Psoas muscle (tissue), 8 donors: ENCODE measurements around the gene SNAPC4. TPM values are rescaled to one million over a fixed set of nuclear protein-coding genes. Genes with fewer than 3 reads are reported as not detected.

Source experiments
- ATAC-seq, 4 donors: fragments of 200-7000 bp; cut with Tn5 transposase; one replicate each; pipeline ENCODE4 v1.9.1; 2020; ENCODE audit warnings: moderate library complexity in 3 of 4, mild to moderate bottlenecking in 2 of 4
- DNase-seq, 2 donors: peaks; one replicate each; pipeline ENCODE4 v3.0.0-alpha.2; 2020
- H3K27ac ChIP-seq: fragments of 200-600 bp; one replicate; pipeline ENCODE4 v1.8.0; 2022
- H3K27me3 ChIP-seq, 3 donors: fragments of 200-600 bp in 1 of 3; one replicate each; pipeline versions ENCODE4 v1.6.1 to v1.8.0; 2013 to 2022; ENCODE audit warnings: low read length in 2 of 3, mild to moderate bottlenecking in 2 of 3, moderate library complexity in 1 of 3; ENCODE audit not compliant: insufficient read depth in 3 of 3
- H3K36me3 ChIP-seq, 2 donors: fragments of 200-600 bp in 1 of 2; one replicate each; pipeline versions ENCODE4 v1.6.1 to v1.8.0; 2013 to 2022; ENCODE audit warnings: low read depth in 1 of 2, mild to moderate bottlenecking in 1 of 2, moderate library complexity in 1 of 2; ENCODE audit not compliant: insufficient read depth in 1 of 2
- H3K4me1 ChIP-seq: fragments of 200-600 bp; one replicate; pipeline ENCODE4 v1.8.0; 2022
- H3K4me3 ChIP-seq: fragments of 200-600 bp; one replicate; pipeline ENCODE4 v1.8.0; 2022; ENCODE audit warnings: mild to moderate bottlenecking
- H3K9me3 ChIP-seq: fragments of 200-600 bp; one replicate; pipeline ENCODE4 v1.8.0; 2022
- CTCF ChIP-seq: fragments of 200-600 bp; IDR thresholded peaks from one replicate; pipeline ENCODE4 v1.8.0; 2022; ENCODE audit warnings: antibody characterized with exemption
- WGBS, 3 donors: extraction: QIAGEN DNeasy Blood & Tissue Kit; methylation state at CpG; one replicate each; pipeline versions ENCODE4 v1.1.6 to v1.1.7; 2013; 5-methylcytosine and 5-hydroxymethylcytosine counted together
- intact Hi-C, 2 donors: fragments of 100-400 bp; cut with DNase I; formaldehyde crosslinking; loops; one replicate each; pipeline versions ENCODE4 v1.11.0 to v1.14.2; 2022
- polyA plus RNA-seq, 3 donors: library from polyadenylated mRNA; stranded (reverse); fragments of 200-250 nt; gene quantifications; one replicate each; pipeline ENCODE4 v1.2.3, GENCODE V29; 2013
- total RNA-seq, 4 donors: library from RNA; stranded (reverse); fragmentation: NEBNext Ultra II Directional in 2 of 4; extraction: Animal tissue kit (Norgen Biotek cat#: 25700) in 2 of 4; gene quantifications; one replicate each; pipeline versions ENCODE4 v1.2.1 to v1.2.4, GENCODE V29; 2021 to 2023
- donor health status: healthy with polysubstance abuse.
- donor health status: DM: no; HTN: no; CAD: no; lungs with moderate emphysema.
- donor health status: Bipolar disorder and iron deficiency.
- donor health status: healthy.
- donor health status: DM: yes; HTN: yes; CAD: no.
- donor health status: DM: no; HTN: no; CAD: no.
- donor health status: DM: no; HTN: no; CAD: no.
- donor health status: DM: yes; HTN: yes; CAD: no.

The SNAPC4 gene
- total and polyA plus RNA-seq, 7 donors = 3.1 to 6.5 (median 4.6) TPM

DNA sequence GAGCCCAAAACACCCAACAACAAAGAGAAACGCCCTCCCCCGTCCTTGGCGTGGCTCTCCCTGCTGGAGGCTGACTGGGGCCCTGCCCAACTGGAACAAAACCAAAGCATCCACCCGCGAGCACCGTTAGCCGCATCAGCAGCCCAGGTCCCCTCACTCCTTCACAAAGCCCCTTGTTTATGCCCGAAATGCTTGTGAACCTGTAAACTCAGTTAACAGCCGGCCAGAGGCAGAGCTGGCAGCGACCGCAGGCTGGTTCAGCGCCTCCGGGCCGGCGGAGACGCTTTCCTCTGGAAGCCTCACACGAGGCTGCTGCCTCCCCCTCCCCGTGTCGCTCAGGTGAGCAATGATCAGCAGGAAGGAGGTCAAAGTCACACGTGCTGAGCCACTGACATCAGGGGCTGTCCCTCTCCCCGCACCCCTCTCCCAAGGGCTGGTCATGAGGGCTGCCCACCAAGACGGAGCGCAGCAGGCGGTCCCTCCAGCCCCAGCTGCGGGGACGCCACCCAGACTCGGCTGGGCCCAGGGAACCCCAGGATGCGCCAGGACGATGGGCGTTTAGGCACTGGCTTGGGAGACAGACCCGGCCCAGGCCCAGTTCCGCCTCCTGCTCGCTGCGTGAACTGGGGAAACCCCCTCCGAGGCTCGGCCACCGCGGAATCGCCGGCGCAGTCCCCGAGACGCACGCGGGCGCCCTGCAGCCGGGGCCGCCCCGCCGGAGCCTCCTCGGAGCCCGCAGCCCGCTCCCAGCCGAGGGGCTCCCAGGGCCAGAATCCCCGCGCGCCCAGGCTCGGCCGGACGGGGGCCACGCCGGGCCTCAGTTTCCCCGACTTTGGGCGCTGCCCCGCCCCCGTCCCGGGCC, 563 bp downstream of the SNAPC4 start:
- Histone ChIP-seq H3K4me3 (peak overlapping the region; percentile 72), H3K9me3 (no peaks in the 10 kb centered on the region), H3K36me3 (peaks cover 0 to 59% of the 10 kb centered on the region in 2 donors), H3K27me3 (no peaks in the 10 kb centered on the region), H3K4me1 (peaks cover 10% of the 10 kb centered on the region), H3K27ac (peak overlapping the region; percentile 1)
- peak in 1 of 2 donors; percentile 55 for DNase-seq
- ATAC-seq = peak in 3 of 4 donors; percentile 3 to 19 (median 5)
- intact Hi-C loops = loop anchor here in 1 of 2 donors (1.0 kb wide), 1 partner anchor 60 kb away; no protein-coding TSS in a partner anchor
- TF ChIP-seq CTCF = no peak
- WGBS, 3 donors = 1% methylated on average over 51 to 67 of the region's 67 CpGs

GRCh38 chr9:136398286-136398685, 1.7 kb downstream of the SNAPC4 start:
- ATAC-seq (no peak), DNase-seq (peak in 1 of 2 donors; percentile 29)
- no peak overlapping the region for H3K27ac ChIP-seq
- no peaks in the 10 kb centered on the region for H3K9me3 ChIP-seq
- peaks cover 10% of the 10 kb centered on the region for H3K4me1 ChIP-seq
- H3K4me3 ChIP-seq = no peak overlapping the region
- peaks cover 0 to 60% of the 10 kb centered on the region in 2 donors for H3K36me3 ChIP-seq
- intact Hi-C loops = no loop called here
- 89 to 94% (median 92%) methylated on average over 12 of the region's 12 CpGs for WGBS, 3 donors
- no peaks in the 10 kb centered on the region for H3K27me3 ChIP-seq
- TF ChIP-seq CTCF = no peak

DNA sequence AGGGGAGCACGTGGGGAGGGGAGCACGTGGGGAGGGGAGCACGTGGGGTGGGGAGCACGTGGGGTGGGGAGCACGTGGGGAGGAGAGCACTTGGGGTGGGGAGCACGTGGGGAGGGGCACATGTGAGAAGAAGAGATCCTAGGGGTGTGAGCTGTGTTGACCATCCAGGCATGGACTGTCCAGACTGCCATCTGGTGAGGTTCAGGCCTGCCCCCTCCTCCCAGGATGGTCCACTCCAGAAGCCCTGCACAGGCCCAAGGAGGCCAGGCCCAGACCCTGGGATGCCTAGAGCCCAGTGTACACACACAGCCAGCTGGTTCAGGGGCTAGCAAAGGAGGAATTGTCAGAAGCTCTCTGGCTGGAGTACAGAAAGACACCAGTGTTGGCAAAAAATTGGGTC, 2.3 kb downstream of the SNAPC4 start:
- ATAC-seq = no peak

GRCh38 chr9:136396219-136396515, 3.8 kb downstream of the SNAPC4 start:
- intact Hi-C loops = no loop called here
- 80 to 85% (median 81%) methylated on average over 4 of the region's 4 CpGs for WGBS, 3 donors
- H3K36me3 ChIP-seq = peaks cover 0 to 66% of the 10 kb centered on the region in 2 donors

More for the DNA sequence above, 2.3 kb downstream of the SNAPC4 start:
- peaks cover 0 to 65% of the 10 kb centered on the region in 2 donors for H3K36me3 ChIP-seq
- no peaks in the 10 kb centered on the region for H3K27me3 ChIP-seq
- no peak overlapping the region for H3K27ac ChIP-seq
- H3K4me3 ChIP-seq = no peak overlapping the region
- TF ChIP-seq CTCF = no peak
- peaks cover 10% of the 10 kb centered on the region for H3K4me1 ChIP-seq
- DNase-seq = no peak
- 61 to 80% (median 80%) methylated on average over 1 to 6 of the region's 6 CpGs for WGBS, 3 donors
- intact Hi-C loops = no loop called here
- H3K9me3 ChIP-seq = no peaks in the 10 kb centered on the region

More at GRCh38 chr9:136396219-136396515, 3.8 kb downstream of the SNAPC4 start:
- Histone ChIP-seq H3K9me3 (no peaks in the 10 kb centered on the region), H3K27ac (no peak overlapping the region), H3K27me3 (no peaks in the 10 kb centered on the region), H3K4me1 (peaks cover 10% of the 10 kb centered on the region), H3K4me3 (no peak overlapping the region)
- ATAC-seq (no peak), DNase-seq (no peak)
- TF ChIP-seq CTCF = no peak
